Esophagus squamous epithelium (tissue), 5 donors: ENCODE measurements around the gene ATP13A5. TPM values are rescaled to one million over a fixed set of nuclear protein-coding genes. Genes with fewer than 3 reads are reported as not detected.

Experiments used
- DNase-seq: peaks from one replicate; lab custom pipeline; 2025; lab: John Stamatoyannopoulos, UW
- H3K27ac ChIP-seq, 4 donors: fragments of 200-600 bp; sonication (generic); one replicate each; pipeline ENCODE4 v1.5.1; 2016 to 2019; ENCODE audit warnings: mild to moderate bottlenecking in 1 of 4
- H3K27me3 ChIP-seq, 4 donors: fragments of 200-600 bp; sonication (generic); 1 replicate in 3 of 4; 2 replicates in 1 of 4; pipeline versions ENCODE4 v1.5.1 to v1.6.0; 2017 to 2021; ENCODE audit warnings: antibody characterized with exemption in 1 of 4
- H3K36me3 ChIP-seq, 3 donors: fragments of 200-600 bp; sonication (generic); one replicate each; pipeline ENCODE4 v1.5.1; 2016 to 2019
- H3K4me1 ChIP-seq, 3 donors: fragments of 200-600 bp; sonication (generic); one replicate each; pipeline ENCODE4 v1.5.1; 2017 to 2019
- H3K4me3 ChIP-seq, 4 donors: fragments of 200-600 bp; sonication (generic); 1 replicate in 3 of 4; 2 replicates in 1 of 4; pipeline ENCODE4 v1.5.1; 2016 to 2019; ENCODE audit warnings: mild to moderate bottlenecking in 2 of 4, moderate library complexity in 1 of 4
- H3K9me3 ChIP-seq, 3 donors: fragments of 200-600 bp; sonication (generic); one replicate each; pipeline ENCODE4 v1.5.1; 2016 to 2019
- CTCF ChIP-seq, 6 experiments: fragments of 450-650 bp in 4 of 6; fragments of 200-600 bp in 2 of 6; sonication (generic) in 2 of 6; IDR thresholded peaks; one replicate each; pipeline ENCODE4 v1.5.1; 2016 to 2019; ENCODE audit warnings: antibody characterized with exemption in 6 of 6, mild to moderate bottlenecking in 4 of 6, moderate library complexity in 4 of 6
- POLR2A ChIP-seq, 4 donors: fragments of 450-650 bp; IDR thresholded peaks; one replicate each; pipeline ENCODE4 v1.6.1; 2017; ENCODE audit warnings: antibody characterized with exemption in 4 of 4, mild to moderate bottlenecking in 4 of 4, moderate library complexity in 3 of 4
- whole genome bisulfite sequencing, 2 donors: methylation state at CpG; one replicate each; pipeline ENCODE4 v1.1.5; 2018; 5-methylcytosine and 5-hydroxymethylcytosine counted together
- intact Hi-C: fragments of 100-400 bp; cut with DNase I; formaldehyde crosslinking; loops from one replicate; pipeline ENCODE4 v1.15.0; 2022
- total RNA-seq, 4 donors: library from RNA; depleted of rRNA; stranded (reverse); fragments of >200 nt; gene quantifications; one replicate each; pipeline ENCODE4 v1.1.0, GENCODE V29; 2016
- donor health status: DM: yes; HTN: yes; CAD: no.

Gene ATP13A5
- total RNA-seq, 4 donors from 2014 or later: 0.19 to 0.85 (median 0.48) TPM

DNA sequence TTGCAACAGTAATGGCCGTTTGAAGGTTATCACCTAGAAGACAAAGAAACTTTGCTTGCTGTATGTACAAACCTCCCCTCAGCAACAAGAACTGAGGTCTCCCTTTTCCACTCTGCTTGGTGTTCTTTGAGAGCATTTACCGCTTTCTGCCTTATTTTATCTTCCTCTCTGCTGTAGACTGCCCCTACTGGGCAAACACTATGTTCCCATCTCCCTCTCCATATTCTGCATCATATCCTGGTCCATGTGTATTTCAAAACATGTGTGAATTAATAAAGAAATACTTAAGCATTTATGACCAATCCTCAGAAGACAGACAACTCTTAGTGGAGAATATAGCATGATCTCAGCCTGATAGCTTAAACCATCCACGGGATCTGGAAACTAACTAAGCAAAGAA lies 64.4 kb downstream of the ATP13A5 start:
- DNase-seq: no peak
- Histone ChIP-seq H3K9me3 (no peaks in the 10 kb centered on the region), H3K4me1 (no peaks in the 10 kb centered on the region), H3K36me3 (no peaks in the 10 kb centered on the region), H3K27ac (no peak overlapping the region), H3K27me3 (peaks cover 0 to 4% (median 0%) of the 10 kb centered on the region in 4 donors), H3K4me3 (no peak overlapping the region)
- 89 to 94% methylated on average over 3 of the region's 3 CpGs for WGBS, 2 donors
- no peak for TF ChIP-seq POLR2A (IDR thresholded peaks at IDR 0.05)
- TF ChIP-seq CTCF (IDR thresholded peaks at IDR 0.05): no peak
- intact Hi-C loops: no loop called here

DNA sequence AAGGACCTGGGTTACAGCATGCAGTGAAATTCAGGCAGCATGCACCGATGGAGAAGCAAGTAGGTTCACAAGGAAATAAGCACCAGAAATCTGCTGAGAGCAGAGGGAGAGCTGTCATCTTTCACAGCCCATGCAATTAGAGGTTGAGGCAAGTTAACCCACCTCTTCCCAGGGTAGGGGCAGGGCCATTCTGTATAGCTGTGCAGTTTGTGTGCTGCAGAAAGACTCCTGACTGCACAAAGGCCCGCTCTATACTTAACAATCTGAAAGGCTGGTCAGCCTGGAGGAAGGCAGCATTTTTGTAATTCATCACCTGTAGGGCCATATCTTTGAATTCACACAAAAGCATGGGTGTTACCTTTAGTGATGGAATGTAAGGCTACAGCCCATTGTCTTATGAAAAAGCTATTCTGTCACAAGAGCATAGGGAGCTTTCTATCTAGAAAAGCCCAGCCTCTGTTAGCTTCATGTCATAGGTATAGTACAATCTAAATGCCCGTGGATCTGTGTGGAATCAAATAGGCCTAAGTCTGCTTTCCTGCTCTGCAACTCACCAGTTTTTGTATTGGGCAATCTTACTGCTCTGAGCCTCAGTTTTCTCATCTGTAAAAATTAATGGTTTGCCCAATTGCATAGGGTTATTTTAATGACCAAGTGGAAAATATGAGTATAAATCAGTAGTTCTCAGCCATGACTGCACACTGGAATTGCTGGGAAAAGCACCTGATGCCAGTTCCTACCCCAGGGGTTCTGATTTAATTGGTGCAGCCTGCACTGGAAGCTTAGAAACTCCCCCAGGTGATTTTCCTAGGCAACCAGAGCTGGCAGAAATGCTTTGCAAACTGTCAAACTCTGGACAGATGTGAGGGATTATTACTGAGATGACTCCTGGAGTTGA lies 65.2 kb downstream of the ATP13A5 start:
- WGBS, 2 donors: 79 to 82% methylated on average over 2 to 3 of the region's 3 CpGs
- H3K4me1 ChIP-seq: no peaks in the 10 kb centered on the region
- TF ChIP-seq POLR2A (IDR thresholded peaks at IDR 0.05) (no peak), CTCF (IDR thresholded peaks at IDR 0.05) (no peak)
- H3K27ac ChIP-seq: no peak overlapping the region
- H3K4me3 ChIP-seq: no peak overlapping the region
- H3K36me3 ChIP-seq: no peaks in the 10 kb centered on the region
- intact Hi-C loops: no loop called here
- no peak for DNase-seq
- H3K27me3 ChIP-seq: peaks cover 0 to 9% (median 0%) of the 10 kb centered on the region in 4 donors
- H3K9me3 ChIP-seq: no peaks in the 10 kb centered on the region

GRCh38 chr3:193310914-193311723 lies 67.4 kb downstream of the ATP13A5 start:
- Histone ChIP-seq H3K27me3 (peaks cover 0 to 19% (median 0%) of the 10 kb centered on the region in 4 donors), H3K36me3 (no peaks in the 10 kb centered on the region), H3K9me3 (no peaks in the 10 kb centered on the region), H3K27ac (no peak overlapping the region), H3K4me1 (no peaks in the 10 kb centered on the region), H3K4me3 (no peak overlapping the region)
- intact Hi-C loops: no loop called here
- DNase-seq: no peak
- 60 to 62% methylated on average over 6 of the region's 6 CpGs for WGBS, 2 donors
- no peak for TF ChIP-seq POLR2A (IDR thresholded peaks at IDR 0.05)
- TF ChIP-seq CTCF (IDR thresholded peaks at IDR 0.05): no peak

GRCh38 chr3:193305356-193305755 lies 73.2 kb downstream of the ATP13A5 start:
- WGBS, 2 donors: 73 to 78% methylated on average over 1 of the region's 1 CpG

More at GRCh38 chr3:193305356-193305755, 73.2 kb downstream of the ATP13A5 start:
- peaks cover 0 to 3% (median 0%) of the 10 kb centered on the region in 3 donors for H3K4me1 ChIP-seq
- DNase-seq: no peak
- no peaks in the 10 kb centered on the region for H3K36me3 ChIP-seq
- intact Hi-C loops: no loop called here
- H3K9me3 ChIP-seq: no peaks in the 10 kb centered on the region
- H3K27ac ChIP-seq: no peak overlapping the region
- peaks cover 0 to 29% (median 0%) of the 10 kb centered on the region in 4 donors for H3K27me3 ChIP-seq
- TF ChIP-seq CTCF (IDR thresholded peaks at IDR 0.05): no peak
- TF ChIP-seq POLR2A (IDR thresholded peaks at IDR 0.05): no peak
- H3K4me3 ChIP-seq: no peak overlapping the region
